ENCODE results near the gene DVL1. TPM values are rescaled to one million over a fixed set of nuclear protein-coding genes. Genes with fewer than 3 reads are reported as not detected.

The DVL1 gene
- total and polyA plus RNA-seq, 9 of the 15 experiments (the other 6 are each of a cell fraction or from before 2014, with no cell fraction given): 0.62 to 135 (median 24.3) TPM

DNA sequence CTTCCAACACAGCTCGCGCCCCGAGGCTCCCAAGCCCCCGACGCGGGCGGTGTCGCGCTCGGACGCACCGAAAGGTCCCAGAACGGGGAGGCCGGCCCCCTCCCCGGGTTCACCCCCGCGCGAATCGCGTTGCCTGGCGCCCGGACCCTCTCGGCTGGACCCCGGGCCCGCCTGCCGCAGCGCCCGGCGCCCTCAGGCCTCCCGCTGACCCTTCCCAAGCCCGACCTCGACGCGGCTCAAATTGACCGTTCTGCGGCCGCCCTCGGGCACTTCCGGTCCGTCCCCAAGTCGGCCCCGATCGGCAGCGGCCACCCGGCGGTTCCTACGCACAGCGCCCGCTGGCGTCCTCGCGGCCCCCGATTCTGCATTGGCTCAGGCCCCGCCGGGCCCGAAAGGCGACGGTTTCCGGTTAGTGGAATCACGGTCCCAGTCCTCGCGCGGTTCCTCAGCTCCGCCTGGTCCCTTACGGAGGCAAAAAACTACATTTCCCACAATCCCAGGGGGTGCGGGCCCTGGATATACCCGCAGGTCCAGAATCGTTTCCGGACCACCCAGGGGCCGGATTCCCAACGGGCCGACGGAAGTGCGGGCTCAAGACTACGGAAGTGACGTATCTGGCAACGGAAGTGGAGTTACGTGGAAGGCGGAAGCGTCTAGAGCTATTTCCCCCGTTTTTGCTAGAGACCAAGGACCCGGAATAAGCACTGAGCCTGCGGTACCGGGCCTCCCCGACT, 25.9 kb upstream of the DVL1 start, which contains the start of gene AURKAIP1 (continued):
- peak; percentile 30; the same call in 1 of the 2 replicates for TF ChIP-seq RUNX1 (IDR thresholded peaks at IDR 0.05; ENCODE audit: low read depth)
- TF ChIP-seq, protein P1, sequence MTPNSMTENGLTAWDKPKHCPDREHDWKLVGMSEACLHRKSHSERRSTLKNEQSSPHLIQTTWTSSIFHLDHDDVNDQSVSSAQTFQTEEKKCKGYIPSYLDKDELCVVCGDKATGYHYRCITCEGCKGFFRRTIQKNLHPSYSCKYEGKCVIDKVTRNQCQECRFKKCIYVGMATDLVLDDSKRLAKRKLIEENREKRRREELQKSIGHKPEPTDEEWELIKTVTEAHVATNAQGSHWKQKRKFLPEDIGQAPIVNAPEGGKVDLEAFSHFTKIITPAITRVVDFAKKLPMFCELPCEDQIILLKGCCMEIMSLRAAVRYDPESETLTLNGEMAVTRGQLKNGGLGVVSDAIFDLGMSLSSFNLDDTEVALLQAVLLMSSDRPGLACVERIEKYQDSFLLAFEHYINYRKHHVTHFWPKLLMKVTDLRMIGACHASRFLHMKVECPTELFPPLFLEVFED (CRISPR knock-in tag; conservative IDR thresholded peaks at IDR 0.05): peak; percentile 87
- TF ChIP-seq, protein P2, sequence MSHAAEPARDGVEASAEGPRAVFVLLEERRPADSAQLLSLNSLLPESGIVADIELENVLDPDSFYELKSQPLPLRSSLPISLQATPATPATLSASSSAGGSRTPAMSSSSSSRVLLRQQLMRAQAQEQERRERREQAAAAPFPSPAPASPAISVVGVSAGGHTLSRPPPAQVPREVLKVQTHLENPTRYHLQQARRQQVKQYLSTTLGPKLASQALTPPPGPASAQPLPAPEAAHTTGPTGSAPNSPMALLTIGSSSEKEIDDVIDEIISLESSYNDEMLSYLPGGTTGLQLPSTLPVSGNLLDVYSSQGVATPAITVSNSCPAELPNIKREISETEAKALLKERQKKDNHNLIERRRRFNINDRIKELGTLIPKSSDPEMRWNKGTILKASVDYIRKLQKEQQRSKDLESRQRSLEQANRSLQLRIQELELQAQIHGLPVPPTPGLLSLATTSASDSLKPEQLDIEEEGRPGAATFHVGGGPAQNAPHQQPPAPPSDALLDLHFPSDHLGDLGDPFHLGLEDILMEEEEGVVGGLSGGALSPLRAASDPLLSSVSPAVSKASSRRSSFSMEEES (CRISPR knock-in tag; IDR thresholded peaks at IDR 0.05): no peak
- peak; percentile 99 for TF ChIP-seq CREB3L1 (IDR thresholded peaks at IDR 0.05; ENCODE audit: borderline replicate concordance, low read depth)
- TF ChIP-seq RBM25 (IDR thresholded peaks at IDR 0.05; ENCODE audit: low read depth, low read length, severe bottlenecking): peak; percentile 92
- TF ChIP-seq, protein P3, sequence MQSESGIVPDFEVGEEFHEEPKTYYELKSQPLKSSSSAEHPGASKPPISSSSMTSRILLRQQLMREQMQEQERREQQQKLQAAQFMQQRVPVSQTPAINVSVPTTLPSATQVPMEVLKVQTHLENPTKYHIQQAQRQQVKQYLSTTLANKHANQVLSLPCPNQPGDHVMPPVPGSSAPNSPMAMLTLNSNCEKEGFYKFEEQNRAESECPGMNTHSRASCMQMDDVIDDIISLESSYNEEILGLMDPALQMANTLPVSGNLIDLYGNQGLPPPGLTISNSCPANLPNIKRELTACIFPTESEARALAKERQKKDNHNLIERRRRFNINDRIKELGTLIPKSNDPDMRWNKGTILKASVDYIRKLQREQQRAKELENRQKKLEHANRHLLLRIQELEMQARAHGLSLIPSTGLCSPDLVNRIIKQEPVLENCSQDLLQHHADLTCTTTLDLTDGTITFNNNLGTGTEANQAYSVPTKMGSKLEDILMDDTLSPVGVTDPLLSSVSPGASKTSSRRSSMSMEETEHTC (IDR thresholded peaks at IDR 0.05): no peak; the same call in 1 of the 2 replicates
- TF ChIP-seq YY1 (IDR thresholded peaks at IDR 0.05; ENCODE audit: borderline replicate concordance in 1 of 3, control insufficient read depth in 1 of 3, extremely low read depth in 1 of 3, insufficient read depth in 3 of 3, insufficient read length in 1 of 3, insufficient replicate concordance in 2 of 3, low read depth in 1 of 3, low read length in 2 of 3): peak in 2 of 3 experiments; percentile 83 to 84
- TF ChIP-seq ZNF507 (tag; conservative IDR thresholded peaks at IDR 0.05): no peak
- TF ChIP-seq ZNF134 (CRISPR knock-in tag; conservative IDR thresholded peaks at IDR 0.05): 0 out of 2 replicates have a peak, but pooled peaks have one; percentile 56
- peak; percentile 84 for TF ChIP-seq FOXP4 (CRISPR knock-in tag; IDR thresholded peaks at IDR 0.05; ENCODE audit: borderline replicate concordance)
- TF ChIP-seq PTRF (tag; IDR thresholded peaks at IDR 0.05): no peak
